Left renal cortex interstitium (tissue), 4 donors: Measurements from ENCODE around the gene EMC8. TPM values are rescaled to one million over a fixed set of nuclear protein-coding genes. Genes with fewer than 3 reads are reported as not detected.

ENCODE experiments used
- DNase-seq, 4 donors: peaks; one replicate each; pipeline ENCODE4 v3.0.0-alpha.2; 2013; ENCODE audit warnings: low read depth in 4 of 4, low spot score in 2 of 4, missing footprints in 1 of 4
- polyA plus RNA-seq, 4 donors: library from polyadenylated mRNA; unstranded; fragments of 120-200 nt; gene quantifications; one replicate each; pipeline ENCODE4 v1.2.1, GENCODE V29; 2013; ENCODE audit not compliant: insufficient read length in 4 of 4

EMC8 gene
- polyA plus RNA-seq, 4 donors = 25.4 to 36.6 (median 33.7) TPM

- DNase-seq = no peak
Measured at GRCh38 chr16:85761861-85762260, 37.5 kb downstream of the EMC8 start.

- no peak for DNase-seq
Measured at GRCh38 chr16:85759631-85760419, 39.5 kb downstream of the EMC8 start.

GRCh38 chr16:85759136-85759535 lies 40.2 kb downstream of the EMC8 start:
- DNase-seq = no peak

GRCh38 chr16:85757341-85757822 lies 42.0 kb downstream of the EMC8 start:
- no peak for DNase-seq

GRCh38 chr16:85755929-85756768 lies 43.2 kb downstream of the EMC8 start:
- DNase-seq = no peak

- DNase-seq = no peak
Measured at GRCh38 chr16:85754413-85754812, 44.9 kb downstream of the EMC8 start.

GRCh38 chr16:85753976-85754375 lies 45.4 kb downstream of the EMC8 start:
- no peak for DNase-seq

- no peak for DNase-seq
Measured at GRCh38 chr16:85753559-85753958, 45.8 kb downstream of the EMC8 start.

- peak in 2 of 4 donors; percentile 31 to 59 for DNase-seq
Measured at GRCh38 chr16:85752511-85753420, 46.6 kb downstream of the EMC8 start.

- DNase-seq = no peak
Measured at GRCh38 chr16:85751698-85752501, 47.4 kb downstream of the EMC8 start.

- no peak for DNase-seq
Measured at GRCh38 chr16:85750827-85751697, 48.3 kb downstream of the EMC8 start, which contains the start of gene C16orf74. TSS of gene C16orf74 (minus strand) at chr16:85751096. CDS start at chr16:85735217, 15,879 bp downstream.

GRCh38 chr16:85750146-85750826 lies 49.1 kb downstream of the EMC8 start:
- peak in 3 of 4 donors; percentile 44 to 58 (median 53) for DNase-seq

- DNase-seq = no peak
Measured at GRCh38 chr16:85749771-85750145, 49.6 kb downstream of the EMC8 start.

- no peak for DNase-seq
Measured at GRCh38 chr16:85746460-85747215, 52.7 kb downstream of the EMC8 start.

GRCh38 chr16:85738923-85739715 lies 60.2 kb downstream of the EMC8 start:
- DNase-seq = no peak

GRCh38 chr16:85736921-85737320 lies 62.4 kb downstream of the EMC8 start:
- no peak for DNase-seq

- DNase-seq = no peak
Measured at GRCh38 chr16:85735946-85736345, 63.4 kb downstream of the EMC8 start.
